Astrocyte (in vitro differentiated cells and primary cell): ENCODE measurements around the gene TRABD2A.

Experiments used
- EZH2 ChIP-seq: IDR thresholded peaks from 2 replicates; pipeline ENCODE4 v1.6.1; 2012; ENCODE audit warnings: mild to moderate bottlenecking, low read length, inconsistent platforms; ENCODE audit not compliant: insufficient read depth
- TF ChIP-seq, protein P1 (sequence below): IDR thresholded peaks from 2 replicates; pipeline ENCODE4 v1.5.1; 2011; ENCODE audit warnings: low read depth, mild to moderate bottlenecking, inconsistent platforms, low read length, moderate library complexity; ENCODE audit not compliant: insufficient read depth

DNA sequence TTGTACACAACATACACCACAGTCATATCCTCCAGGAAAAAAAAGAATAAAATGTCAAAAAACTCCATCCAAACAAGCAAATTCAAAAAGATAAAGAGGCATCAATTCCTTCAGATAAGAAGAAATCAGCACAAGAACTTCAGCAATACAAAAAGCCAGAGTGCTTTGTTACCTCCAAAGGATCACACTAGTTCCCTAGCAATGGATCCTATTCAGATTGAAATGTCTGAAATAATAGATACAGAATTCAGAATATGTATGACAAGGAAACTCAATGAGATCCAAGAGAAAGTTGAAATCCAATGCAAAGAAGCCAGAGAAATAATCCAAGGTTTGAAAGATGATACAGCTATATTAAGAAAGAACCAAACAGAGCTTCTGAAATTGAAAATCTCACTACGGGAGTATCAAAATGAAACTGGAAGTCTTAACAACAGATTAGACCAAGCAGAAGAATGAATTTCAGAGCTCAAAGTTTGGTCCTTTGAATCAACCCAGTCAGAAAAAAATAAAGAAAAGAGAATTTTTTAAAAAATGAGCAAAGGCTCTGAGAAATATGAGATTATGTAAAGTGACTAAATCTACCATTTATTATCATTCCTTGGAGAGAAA, 80.6 kb downstream of the TRABD2A start:
- TF ChIP-seq, protein P1, sequence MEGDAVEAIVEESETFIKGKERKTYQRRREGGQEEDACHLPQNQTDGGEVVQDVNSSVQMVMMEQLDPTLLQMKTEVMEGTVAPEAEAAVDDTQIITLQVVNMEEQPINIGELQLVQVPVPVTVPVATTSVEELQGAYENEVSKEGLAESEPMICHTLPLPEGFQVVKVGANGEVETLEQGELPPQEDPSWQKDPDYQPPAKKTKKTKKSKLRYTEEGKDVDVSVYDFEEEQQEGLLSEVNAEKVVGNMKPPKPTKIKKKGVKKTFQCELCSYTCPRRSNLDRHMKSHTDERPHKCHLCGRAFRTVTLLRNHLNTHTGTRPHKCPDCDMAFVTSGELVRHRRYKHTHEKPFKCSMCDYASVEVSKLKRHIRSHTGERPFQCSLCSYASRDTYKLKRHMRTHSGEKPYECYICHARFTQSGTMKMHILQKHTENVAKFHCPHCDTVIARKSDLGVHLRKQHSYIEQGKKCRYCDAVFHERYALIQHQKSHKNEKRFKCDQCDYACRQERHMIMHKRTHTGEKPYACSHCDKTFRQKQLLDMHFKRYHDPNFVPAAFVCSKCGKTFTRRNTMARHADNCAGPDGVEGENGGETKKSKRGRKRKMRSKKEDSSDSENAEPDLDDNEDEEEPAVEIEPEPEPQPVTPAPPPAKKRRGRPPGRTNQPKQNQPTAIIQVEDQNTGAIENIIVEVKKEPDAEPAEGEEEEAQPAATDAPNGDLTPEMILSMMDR, result no peak
- no peak for TF ChIP-seq EZH2
